Sigmoid colon (tissue), 7 donors: ENCODE measurements around the gene SLBP. TPM values are rescaled to one million over a fixed set of nuclear protein-coding genes. Genes with fewer than 3 reads are reported as not detected.
A peak's percentile ranks its signal among the peaks of the same experiment; 100 is the strongest.

Experiments
- DNase-seq: peaks from one replicate; pipeline ENCODE4 v3.0.0-alpha.2; 2019
- H3K27ac ChIP-seq, 4 donors: fragments of 200-600 bp; sonication (generic); one replicate each; pipeline ENCODE4 v1.5.1; 2016 to 2019; ENCODE audit warnings: mild to moderate bottlenecking in 1 of 4
- H3K27me3 ChIP-seq, 3 donors: fragments of 200-600 bp; sonication (generic); one replicate each; pipeline ENCODE4 v1.5.1; 2019; ENCODE audit warnings: mild to moderate bottlenecking in 1 of 3
- H3K36me3 ChIP-seq, 4 donors: fragments of 200-600 bp; sonication (generic); one replicate each; pipeline ENCODE4 v1.5.1; 2016 to 2019
- H3K4me1 ChIP-seq, 4 donors: fragments of 200-600 bp; sonication (generic); one replicate each; pipeline ENCODE4 v1.5.1; 2017 to 2019
- H3K4me3 ChIP-seq, 4 donors: fragments of 200-600 bp; sonication (generic); one replicate each; pipeline ENCODE4 v1.5.1; 2017 to 2019; ENCODE audit warnings: mild to moderate bottlenecking in 2 of 4, moderate library complexity in 1 of 4
- H3K9me3 ChIP-seq, 4 donors: fragments of 200-600 bp in 3 of 4; sonication (generic) in 3 of 4; one replicate each; pipeline versions ENCODE4 v1.5.1 to v1.6.1; 2013 to 2019
- EP300 ChIP-seq, 4 donors: sonication (generic); formaldehyde crosslinking; IDR thresholded peaks; one replicate each; pipeline ENCODE4 v1.6.1; 2017; ENCODE audit warnings: antibody characterized with exemption in 4 of 4
- POLR2A ChIP-seq, 2 donors: fragments of 450-650 bp; IDR thresholded peaks; one replicate each; pipeline ENCODE4 v1.6.1; 2016; ENCODE audit warnings: antibody characterized with exemption in 2 of 2, mild to moderate bottlenecking in 2 of 2, moderate library complexity in 2 of 2
- POLR2AphosphoS5 ChIP-seq, 4 donors: sonication (generic); formaldehyde crosslinking; IDR thresholded peaks; one replicate each; pipeline ENCODE4 v1.6.1; 2017; ENCODE audit warnings: antibody characterized with exemption in 4 of 4
- WGBS, 2 donors: extraction: QIAGEN DNeasy Blood & Tissue Kit; methylation state at CpG; one replicate each; pipeline ENCODE4 v1.1.7; 2013; 5-methylcytosine and 5-hydroxymethylcytosine counted together
- intact Hi-C: fragments of 100-400 bp; cut with DNase I; formaldehyde crosslinking; loops from one replicate; pipeline ENCODE4 v1.15.1; 2023
- polyA plus RNA-seq, 3 donors: library from polyadenylated mRNA; stranded (reverse); fragments of 200-250 nt; gene quantifications; one replicate each; pipeline ENCODE4 v1.2.3, GENCODE V29; 2013
- total RNA-seq, 4 donors: library from RNA; depleted of rRNA; stranded (reverse); fragments of >200 nt; gene quantifications; one replicate each; pipeline ENCODE4 v1.1.0, GENCODE V29; 2016
- TF ChIP-seq, protein P1 (sequence below), 4 experiments: fragments of 450-650 bp in 3 of 4; fragments of 200-600 bp in 1 of 4; IDR thresholded peaks; one replicate each; pipeline ENCODE4 v1.5.1; 2016 to 2019; ENCODE audit warnings: antibody characterized with exemption in 4 of 4, mild to moderate bottlenecking in 3 of 4, moderate library complexity in 2 of 4
- donor health status: healthy with polysubstance abuse.
- donor health status: Bipolar disorder and iron deficiency.
- donor health status: healthy.

The SLBP gene
- total and polyA plus RNA-seq, 7 donors = 32.3 to 48.9 (median 36.0) TPM

DNA sequence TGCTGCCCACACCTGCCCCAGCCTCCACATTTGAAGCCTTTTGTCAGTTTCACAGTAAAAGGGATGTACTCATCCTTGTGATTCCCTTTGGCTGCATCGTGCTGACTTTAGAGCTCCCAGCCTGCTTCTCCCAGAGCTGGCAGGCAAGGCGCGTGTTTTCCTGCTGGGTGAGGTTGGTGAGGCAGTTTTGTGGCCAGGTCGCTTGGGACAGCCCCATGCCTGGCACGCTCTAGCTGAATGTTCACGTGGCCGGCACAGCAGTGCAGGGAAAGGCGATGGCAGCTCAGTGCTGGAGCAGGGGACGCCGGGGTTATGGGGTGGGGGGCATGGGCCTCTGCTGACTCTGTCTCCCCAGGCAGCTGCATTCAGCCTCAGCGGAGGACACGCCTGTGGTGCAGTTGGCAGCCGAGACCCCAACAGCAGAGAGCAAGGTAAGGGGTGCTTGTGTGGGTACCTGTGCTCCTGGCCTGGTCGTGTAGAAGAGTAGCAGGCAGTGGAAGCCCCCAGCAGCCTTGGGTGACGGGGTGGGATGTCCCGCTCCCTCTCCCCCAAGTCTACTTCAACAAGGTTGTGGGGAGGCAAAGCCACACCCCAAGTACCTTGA lies 18.5 kb upstream of the SLBP start:
- Histone ChIP-seq H3K36me3 (peaks cover 0 to 34% (median 15%) of the 10 kb centered on the region in 4 donors), H3K4me1 (peaks cover 0 to 8% (median 4%) of the 10 kb centered on the region in 4 donors), H3K9me3 (no peaks in the 10 kb centered on the region), H3K4me3 (no peak overlapping the region), H3K27me3 (no peaks in the 10 kb centered on the region), H3K27ac (no peak overlapping the region)
- DNase-seq = no peak
- TF ChIP-seq POLR2A (IDR thresholded peaks at IDR 0.05) (no peak), EP300 (IDR thresholded peaks at IDR 0.05) (no peak), POLR2AphosphoS5 (IDR thresholded peaks at IDR 0.05) (no peak)
- TF ChIP-seq, protein P1, sequence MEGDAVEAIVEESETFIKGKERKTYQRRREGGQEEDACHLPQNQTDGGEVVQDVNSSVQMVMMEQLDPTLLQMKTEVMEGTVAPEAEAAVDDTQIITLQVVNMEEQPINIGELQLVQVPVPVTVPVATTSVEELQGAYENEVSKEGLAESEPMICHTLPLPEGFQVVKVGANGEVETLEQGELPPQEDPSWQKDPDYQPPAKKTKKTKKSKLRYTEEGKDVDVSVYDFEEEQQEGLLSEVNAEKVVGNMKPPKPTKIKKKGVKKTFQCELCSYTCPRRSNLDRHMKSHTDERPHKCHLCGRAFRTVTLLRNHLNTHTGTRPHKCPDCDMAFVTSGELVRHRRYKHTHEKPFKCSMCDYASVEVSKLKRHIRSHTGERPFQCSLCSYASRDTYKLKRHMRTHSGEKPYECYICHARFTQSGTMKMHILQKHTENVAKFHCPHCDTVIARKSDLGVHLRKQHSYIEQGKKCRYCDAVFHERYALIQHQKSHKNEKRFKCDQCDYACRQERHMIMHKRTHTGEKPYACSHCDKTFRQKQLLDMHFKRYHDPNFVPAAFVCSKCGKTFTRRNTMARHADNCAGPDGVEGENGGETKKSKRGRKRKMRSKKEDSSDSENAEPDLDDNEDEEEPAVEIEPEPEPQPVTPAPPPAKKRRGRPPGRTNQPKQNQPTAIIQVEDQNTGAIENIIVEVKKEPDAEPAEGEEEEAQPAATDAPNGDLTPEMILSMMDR (IDR thresholded peaks at IDR 0.05) = no peak
- WGBS, 2 donors = 93% methylated on average over 16 of the region's 16 CpGs
- intact Hi-C loops = no loop called here

DNA sequence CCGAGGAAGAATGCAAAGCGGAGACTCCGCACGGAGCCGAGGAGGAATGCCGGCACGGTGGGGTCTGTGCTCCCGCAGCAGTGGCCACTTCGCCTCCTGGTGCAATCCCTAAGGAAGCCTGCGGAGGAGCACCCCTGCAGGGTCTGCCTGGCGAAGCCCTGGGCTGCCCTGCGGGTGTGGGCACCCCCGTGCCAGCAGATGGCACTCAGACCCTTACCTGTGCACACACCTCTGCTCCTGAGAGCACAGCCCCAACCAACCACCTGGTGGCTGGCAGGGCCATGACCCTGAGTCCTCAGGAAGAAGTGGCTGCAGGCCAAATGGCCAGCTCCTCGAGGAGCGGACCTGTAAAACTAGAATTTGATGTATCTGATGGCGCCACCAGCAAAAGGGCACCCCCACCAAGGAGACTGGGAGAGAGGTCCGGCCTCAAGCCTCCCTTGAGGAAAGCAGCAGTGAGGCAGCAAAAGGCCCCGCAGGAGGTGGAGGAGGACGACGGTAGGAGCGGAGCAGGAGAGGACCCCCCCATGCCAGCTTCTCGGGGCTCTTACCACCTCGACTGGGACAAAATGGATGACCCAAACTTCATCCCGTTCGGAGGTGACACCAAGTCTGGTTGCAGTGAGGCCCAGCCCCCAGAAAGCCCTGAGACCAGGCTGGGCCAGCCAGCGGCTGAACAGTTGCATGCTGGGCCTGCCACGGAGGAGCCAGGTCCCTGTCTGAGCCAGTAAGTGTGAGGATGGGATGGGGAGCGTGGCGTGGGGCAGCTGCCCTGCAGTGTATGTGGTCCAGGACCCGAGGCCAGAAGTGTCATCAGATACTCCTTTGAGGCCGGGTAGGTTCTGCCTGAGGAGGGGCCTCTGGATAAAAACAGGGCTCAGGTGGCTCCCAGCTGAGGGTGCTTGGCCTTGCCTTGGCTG lies 16.2 kb upstream of the SLBP start:
- 94% methylated on average over 31 of the region's 31 CpGs for WGBS, 2 donors
- intact Hi-C loops = loop anchor here (10.0 kb wide), 1 partner anchor 84 kb away; no protein-coding TSS in a partner anchor

DNA sequence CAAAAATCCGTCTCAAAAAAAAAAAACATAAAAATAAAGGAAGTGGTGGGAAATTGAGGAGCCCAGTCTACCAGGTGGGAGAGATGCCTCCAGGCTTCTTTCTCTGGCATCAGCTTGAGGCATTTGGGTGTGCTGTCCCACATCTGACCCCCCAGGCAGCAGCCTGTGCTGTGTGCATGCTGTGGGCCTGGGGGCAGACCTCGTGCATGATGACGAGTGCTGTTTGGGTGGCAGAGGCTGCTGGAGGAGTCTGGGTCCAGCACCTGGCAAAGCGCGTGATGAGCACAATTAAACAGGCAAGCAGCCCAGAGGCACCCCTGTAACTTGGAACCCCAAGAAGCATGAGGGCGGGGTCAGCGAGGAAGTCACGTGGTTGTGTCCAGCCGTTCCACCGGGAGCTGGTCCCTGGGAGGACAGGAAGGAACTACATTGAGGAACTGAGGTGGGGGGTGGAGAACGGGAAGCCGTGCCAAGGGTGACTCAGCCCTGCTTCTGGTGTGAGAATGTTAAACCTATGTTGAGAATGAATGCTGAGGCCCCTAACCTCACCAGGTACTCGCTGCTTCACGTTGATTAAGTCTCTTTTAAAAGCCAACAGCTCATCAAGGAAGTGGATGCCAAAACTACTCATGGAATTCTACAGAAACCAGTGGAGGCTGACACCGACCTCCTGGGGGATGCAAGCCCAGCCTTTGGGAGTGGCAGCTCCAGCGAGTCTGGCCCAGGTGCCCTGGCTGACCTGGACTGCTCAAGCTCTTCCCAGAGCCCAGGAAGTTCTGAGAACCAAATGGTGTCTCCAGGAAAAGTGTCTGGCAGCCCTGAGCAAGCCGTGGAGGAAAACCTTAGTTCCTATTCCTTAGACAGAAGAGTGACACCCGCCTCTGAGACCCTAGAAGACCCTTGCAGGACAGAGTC lies 15.3 kb upstream of the SLBP start:
- H3K4me1 ChIP-seq = peaks cover 0 to 14% (median 6%) of the 10 kb centered on the region in 4 donors
- no peaks in the 10 kb centered on the region for H3K9me3 ChIP-seq
- peaks cover 0 to 42% (median 8%) of the 10 kb centered on the region in 4 donors for H3K36me3 ChIP-seq
- peak overlapping the region in 3 of 4 donors; percentile 25 to 47 (median 47) for H3K27ac ChIP-seq
- no peak overlapping the region for H3K4me3 ChIP-seq
- H3K27me3 ChIP-seq = no peaks in the 10 kb centered on the region
- DNase-seq = no peak
- 70 to 72% methylated on average over 18 of the region's 18 CpGs for WGBS, 2 donors
- TF ChIP-seq POLR2AphosphoS5 (IDR thresholded peaks at IDR 0.05) (peak in 1 of 4 donors; percentile 42), POLR2A (IDR thresholded peaks at IDR 0.05) (no peak)
- intact Hi-C loops = loop anchor here (10.0 kb wide), 1 partner anchor 83 kb away; no protein-coding TSS in a partner anchor

More for the DNA sequence above, 16.2 kb upstream of the SLBP start:
- DNase-seq = no peak
- H3K4me3 ChIP-seq = no peak overlapping the region
- TF ChIP-seq POLR2A (IDR thresholded peaks at IDR 0.05) = no peak
- no peak for TF ChIP-seq POLR2AphosphoS5 (IDR thresholded peaks at IDR 0.05)
- TF ChIP-seq, protein P1 (IDR thresholded peaks at IDR 0.05) = no peak
- no peak for TF ChIP-seq EP300 (IDR thresholded peaks at IDR 0.05)
- H3K4me1 ChIP-seq = peaks cover 0 to 8% (median 4%) of the 10 kb centered on the region in 4 donors
- no peaks in the 10 kb centered on the region for H3K9me3 ChIP-seq
- H3K27me3 ChIP-seq = no peaks in the 10 kb centered on the region
- peaks cover 0 to 46% (median 11%) of the 10 kb centered on the region in 4 donors for H3K36me3 ChIP-seq
- H3K27ac ChIP-seq = peak overlapping the region in 2 of 4 donors; percentile 47

DNA sequence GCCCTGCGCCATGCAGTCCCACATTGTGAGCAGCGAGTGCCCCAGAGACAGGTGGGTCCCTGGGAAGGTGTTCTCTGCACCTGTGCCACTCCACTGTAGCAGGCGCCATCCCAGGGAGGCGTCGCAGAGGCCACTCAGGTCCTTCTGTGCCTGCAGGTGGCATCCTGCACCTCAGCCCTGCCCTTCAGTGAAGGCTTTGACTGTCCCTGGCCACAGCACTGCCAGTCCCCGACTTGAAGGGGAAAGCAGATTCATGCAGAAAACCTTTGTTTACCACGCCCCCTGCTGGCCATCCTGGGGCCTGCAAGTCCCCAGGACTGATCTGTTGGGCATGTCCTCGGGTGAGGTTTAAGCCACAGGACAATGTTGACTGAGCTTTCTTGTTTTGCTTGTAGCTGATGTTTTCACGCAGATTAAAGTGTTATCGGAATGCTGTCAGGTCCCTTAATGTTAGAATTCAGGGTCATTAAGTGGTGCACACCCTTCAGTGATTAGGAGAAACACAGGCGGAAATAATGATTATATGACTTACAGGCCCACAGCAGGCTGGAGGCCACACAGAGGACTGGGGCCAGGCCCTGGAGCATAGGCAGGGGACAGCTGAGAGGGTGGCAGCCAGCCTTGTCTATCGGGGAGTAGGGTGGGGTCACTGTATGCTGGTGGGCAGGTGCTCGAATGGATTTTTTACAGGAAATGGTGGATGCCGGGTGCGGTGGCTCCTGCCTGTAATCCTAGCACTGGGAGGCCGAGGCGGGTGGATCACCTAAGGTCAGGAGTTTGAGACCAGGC lies 14.2 kb upstream of the SLBP start:
- Histone ChIP-seq H3K27ac (peak overlapping the region in 3 of 4 donors; percentile 1 to 47 (median 47)), H3K4me1 (peaks cover 0 to 24% (median 15%) of the 10 kb centered on the region in 4 donors)
- WGBS, 2 donors = 46 to 60% methylated on average over 17 of the region's 17 CpGs

More for the DNA sequence above, 14.2 kb upstream of the SLBP start:
- intact Hi-C loops = loop anchor here (1.0 to 10.0 kb wide), 2 partner anchors 33 to 82 kb away; no protein-coding TSS in a partner anchor
- Histone ChIP-seq H3K9me3 (no peaks in the 10 kb centered on the region), H3K4me3 (no peak overlapping the region), H3K36me3 (peaks cover 0 to 38% (median 8%) of the 10 kb centered on the region in 4 donors), H3K27me3 (no peaks in the 10 kb centered on the region)
- TF ChIP-seq, protein P1 (IDR thresholded peaks at IDR 0.05) = peak; percentile 84 to 97 (median 91)
- TF ChIP-seq POLR2A (IDR thresholded peaks at IDR 0.05) (no peak), POLR2AphosphoS5 (IDR thresholded peaks at IDR 0.05) (no peak), EP300 (IDR thresholded peaks at IDR 0.05) (no peak)
- DNase-seq = peak; percentile 91
